Non-pigmented ciliary epithelial cell (primary cell): ENCODE data around the gene NCS1.

ENCODE experiments used
- DNase-seq: peaks from one replicate; pipeline ENCODE4 v3.0.0-alpha.2; 2010; ENCODE audit warnings: low read depth

The NCS1 gene

GRCh38 chr9:130194378-130194932 lies 22.3 kb downstream of the NCS1 start:
- DNase-seq: no peak

- no peak for DNase-seq
These were observed 23.4 kb downstream of the NCS1 start for GRCh38 chr9:130195638-130196037.

GRCh38 chr9:130196643-130197042 lies 24.4 kb downstream of the NCS1 start:
- no peak for DNase-seq

- DNase-seq: no peak
These were observed 25.2 kb downstream of the NCS1 start for GRCh38 chr9:130197386-130197785.

GRCh38 chr9:130197888-130198287 lies 25.7 kb downstream of the NCS1 start:
- no peak for DNase-seq

GRCh38 chr9:130198501-130199179 lies 26.4 kb downstream of the NCS1 start:
- DNase-seq: no peak

GRCh38 chr9:130199605-130200004 lies 27.4 kb downstream of the NCS1 start:
- no peak for DNase-seq

GRCh38 chr9:130200038-130200849 lies 28.0 kb downstream of the NCS1 start:
- no peak for DNase-seq

- no peak for DNase-seq
These were observed 29.2 kb downstream of the NCS1 start for GRCh38 chr9:130201399-130201873.

GRCh38 chr9:130201974-130202373 lies 29.8 kb downstream of the NCS1 start:
- no peak for DNase-seq

- DNase-seq: no peak
These were observed 32.1 kb downstream of the NCS1 start for GRCh38 chr9:130204341-130204740.

GRCh38 chr9:130204959-130205358 lies 32.8 kb downstream of the NCS1 start:
- DNase-seq: no peak

GRCh38 chr9:130205912-130206311 lies 33.7 kb downstream of the NCS1 start:
- DNase-seq: no peak

- no peak for DNase-seq
These were observed 34.4 kb downstream of the NCS1 start for GRCh38 chr9:130206579-130206978.

- DNase-seq: no peak
These were observed 35.2 kb downstream of the NCS1 start for GRCh38 chr9:130207241-130207992.

- no peak for DNase-seq
These were observed 36.6 kb downstream of the NCS1 start for GRCh38 chr9:130208600-130209347.

GRCh38 chr9:130209422-130209821 lies 37.2 kb downstream of the NCS1 start:
- no peak for DNase-seq

GRCh38 chr9:130211548-130212226 lies 39.5 kb downstream of the NCS1 start:
- no peak for DNase-seq

- no peak for DNase-seq
These were observed 40.5 kb downstream of the NCS1 start for GRCh38 chr9:130212543-130213297.
